SHP77 (cell line): ENCODE measurements around the gene SCAP.
"Not testable (repeated sequence)": the region's sequence is repeated elsewhere in the genome, so short reads cannot be mapped to it uniquely, and the experiment has no call there.

ENCODE experiments used
- DNase-seq, 2 experiments: peaks; one replicate each; lab custom pipeline; 2025; lab: John Stamatoyannopoulos, UW

The SCAP gene

DNA sequence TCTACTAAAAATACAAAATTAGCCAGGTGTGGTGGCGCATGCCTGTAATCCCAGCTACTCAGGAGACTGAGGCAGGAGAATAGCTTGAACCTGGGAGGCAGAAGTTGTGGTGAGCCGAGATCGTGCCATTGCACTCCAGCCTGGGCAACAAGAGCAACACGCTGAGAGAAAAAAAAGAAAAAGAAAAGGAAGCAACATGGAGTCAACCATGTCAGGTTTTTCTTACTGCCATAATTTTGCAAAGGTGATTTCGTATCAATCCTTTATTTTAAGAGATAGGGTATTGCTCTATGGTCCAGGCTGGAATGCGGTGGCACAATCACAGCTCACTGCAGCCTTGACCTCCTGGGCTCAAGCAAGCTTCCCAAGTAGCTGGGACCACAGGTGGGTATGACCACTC is 4.5 kb upstream of the SCAP start:
- DNase-seq = not testable (repeated sequence)

DNA sequence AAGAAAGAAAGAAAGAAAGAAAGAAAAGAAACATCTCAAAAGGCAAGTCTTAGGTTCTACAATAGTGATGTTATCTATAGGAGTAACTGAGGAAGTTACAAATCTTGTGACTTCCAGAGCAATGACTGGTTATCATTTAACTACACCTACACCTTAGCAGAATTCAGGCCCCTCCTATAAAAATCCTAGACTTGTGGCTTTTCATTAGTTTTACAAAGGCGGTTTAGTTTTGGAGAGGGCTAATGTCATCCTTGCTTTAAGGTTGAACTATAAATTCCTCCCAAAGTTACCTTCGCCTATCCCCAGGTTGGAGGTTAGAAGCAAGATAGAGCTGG is 4.1 kb upstream of the SCAP start:
- DNase-seq = no peak

DNA sequence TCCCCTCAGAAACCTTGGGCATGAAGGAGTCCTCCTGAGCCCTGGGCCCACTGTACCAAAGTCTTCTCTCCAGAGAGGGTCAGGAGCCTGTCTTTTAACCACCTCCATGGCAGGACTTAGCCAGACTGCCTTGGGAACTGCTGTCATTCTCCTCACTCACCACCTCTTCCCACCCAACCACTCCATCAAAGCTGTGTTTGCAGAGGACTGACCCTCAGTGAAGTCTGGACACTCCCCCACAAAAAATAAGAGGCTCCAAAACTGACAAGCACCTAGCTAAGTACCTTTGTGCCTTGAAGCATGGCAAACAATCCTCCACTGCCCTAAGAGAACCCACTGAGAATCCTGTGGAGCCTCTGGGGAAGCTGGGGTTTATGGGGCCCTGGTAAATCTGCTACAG is 2.3 kb upstream of the SCAP start:
- no peak for DNase-seq

DNA sequence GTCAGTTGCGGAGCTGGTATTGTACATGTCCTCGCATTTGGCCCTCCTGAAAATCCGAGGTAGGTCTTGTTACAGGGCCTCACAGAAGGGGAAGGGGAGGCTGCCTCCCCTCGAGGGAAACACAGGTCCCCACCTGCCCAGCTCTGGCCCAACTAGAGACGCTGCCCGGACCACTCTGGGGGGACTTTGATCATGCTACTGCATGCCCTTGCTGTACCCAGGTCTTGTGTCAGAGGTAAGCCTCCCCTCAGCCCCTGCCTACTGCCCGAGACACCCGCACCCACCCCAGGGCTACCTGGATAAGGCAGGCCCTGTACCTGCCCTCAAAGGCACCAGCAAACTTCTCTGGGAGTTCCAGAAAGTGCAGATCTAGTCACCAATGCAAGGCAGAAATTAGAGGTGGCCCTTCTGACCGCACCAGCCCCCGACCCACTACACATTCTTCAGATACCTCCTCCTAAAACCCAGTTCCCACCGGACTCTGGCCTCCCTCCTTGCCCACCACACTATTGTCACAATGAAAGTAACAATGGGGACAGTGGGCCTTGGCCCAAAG is 981 bp upstream of the SCAP start:
- DNase-seq = peak in 1 of 2 experiments; percentile 1

DNA sequence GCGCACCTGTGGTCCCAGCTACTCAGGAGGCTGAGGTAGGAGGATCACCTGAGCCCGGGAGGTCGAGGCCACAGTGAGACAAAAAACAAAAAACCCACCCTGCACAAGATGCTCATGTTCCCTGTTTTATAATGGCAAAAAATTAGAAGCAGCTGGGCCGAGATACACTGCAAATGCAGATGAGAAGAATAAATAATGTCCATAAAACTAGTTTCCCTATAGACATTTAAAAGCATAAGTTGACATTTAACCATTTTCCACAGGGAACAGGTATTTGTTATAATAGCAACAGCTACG is 537 bp upstream of the SCAP start:
- DNase-seq = no peak

DNA sequence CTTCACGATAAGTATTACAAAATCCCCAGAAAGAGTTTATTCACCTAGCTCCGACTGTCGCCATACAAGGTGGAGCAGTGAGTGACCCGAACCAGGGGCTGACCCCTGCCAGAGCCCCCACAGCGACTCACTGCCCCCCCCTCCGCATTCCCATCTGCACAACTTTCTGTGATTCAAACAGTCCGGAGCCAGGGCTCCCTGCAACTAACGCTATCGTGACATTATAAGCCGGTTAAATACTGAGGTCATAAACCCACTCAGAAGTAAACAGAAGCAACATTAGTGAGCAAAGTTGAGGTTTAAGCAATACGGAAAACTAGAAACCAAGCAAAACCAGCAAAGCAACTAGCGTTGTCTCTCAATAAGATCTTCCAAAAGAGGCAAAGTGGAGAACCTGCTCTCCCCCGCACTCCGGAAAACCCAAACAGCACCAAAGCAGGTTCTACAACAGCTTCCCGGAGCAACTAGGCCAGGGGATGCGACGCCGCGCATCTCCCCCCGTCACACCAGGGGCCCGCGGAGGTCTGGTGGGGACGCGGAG is 642 bp downstream of the SCAP start:
- DNase-seq = no peak

DNA sequence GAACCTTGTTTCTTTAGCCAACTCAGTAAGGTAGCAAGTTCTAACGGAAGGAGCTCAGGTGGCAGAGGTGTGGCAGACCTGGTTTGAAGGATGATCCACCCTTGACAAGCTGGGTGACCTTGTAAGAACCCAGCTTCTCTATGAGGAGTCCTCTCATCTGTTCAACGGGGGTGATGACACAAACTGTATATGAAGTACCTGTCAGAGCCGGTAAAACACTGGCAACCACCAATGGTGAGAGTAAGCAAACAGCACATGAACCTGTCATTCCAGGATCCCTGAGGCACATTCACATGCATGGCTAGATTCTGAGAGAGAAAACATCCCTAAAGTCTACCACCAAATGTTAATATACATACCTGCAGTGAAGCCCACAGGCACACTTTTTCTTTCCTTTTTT is 2.4 kb downstream of the SCAP start:
- DNase-seq = no peak

DNA sequence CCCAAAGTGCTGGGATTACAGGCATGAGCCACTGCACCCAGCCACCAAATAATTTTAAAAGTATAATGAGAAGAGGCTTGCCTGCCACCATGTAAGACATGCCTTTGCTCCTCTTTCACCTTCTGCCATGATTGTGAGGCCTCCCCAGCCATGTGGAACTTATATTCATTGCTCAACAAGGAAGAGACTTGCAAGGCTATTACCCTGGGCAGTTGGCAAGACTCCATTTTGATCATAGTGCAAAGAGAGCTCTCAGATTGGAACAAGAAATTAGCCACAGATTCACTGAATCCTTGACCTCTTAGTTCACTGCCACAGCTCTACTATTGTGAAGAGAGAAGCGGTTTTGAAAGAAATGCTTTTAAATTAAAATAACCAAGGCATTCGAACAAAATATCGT is 6.1 kb downstream of the SCAP start:
- DNase-seq = no peak

DNA sequence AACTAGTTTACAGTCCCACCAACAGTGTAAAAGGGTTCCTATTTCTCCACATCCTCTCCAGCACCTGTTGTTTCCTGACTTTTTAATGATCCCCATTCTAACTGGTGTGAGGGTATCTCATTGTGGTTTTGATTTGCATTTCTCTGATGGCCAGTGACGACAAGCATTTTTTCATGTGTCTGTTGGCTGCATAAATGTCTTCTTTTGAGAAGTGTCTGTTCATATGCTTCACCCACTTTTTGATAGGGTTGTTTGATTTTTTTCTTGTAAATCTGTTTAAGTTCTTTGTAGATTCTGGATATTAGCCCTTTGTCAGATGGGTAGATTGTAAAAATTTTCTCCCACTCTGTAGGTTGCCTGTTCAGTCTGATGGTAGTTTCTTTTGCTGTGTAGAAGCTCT is 7.4 kb downstream of the SCAP start:
- DNase-seq = not testable (repeated sequence)

DNA sequence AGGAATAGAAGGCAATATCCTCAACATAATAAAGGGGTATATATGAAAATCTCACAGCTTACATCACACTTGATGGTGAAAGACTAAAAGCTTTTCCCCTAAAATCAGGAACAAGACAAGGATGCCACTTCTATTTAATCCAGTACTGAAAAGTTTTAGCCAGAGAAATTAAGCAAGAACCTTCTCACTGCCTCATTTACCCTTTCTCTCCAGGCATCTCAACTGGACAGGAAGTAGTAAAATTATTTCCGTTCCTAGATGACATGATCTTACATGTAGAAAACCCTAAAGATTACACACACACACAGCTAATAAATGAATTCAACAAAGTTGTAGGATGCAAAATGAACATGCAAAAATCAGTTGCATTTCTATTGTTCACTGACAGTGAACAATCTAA is 11.2 kb downstream of the SCAP start:
- DNase-seq = no peak

DNA sequence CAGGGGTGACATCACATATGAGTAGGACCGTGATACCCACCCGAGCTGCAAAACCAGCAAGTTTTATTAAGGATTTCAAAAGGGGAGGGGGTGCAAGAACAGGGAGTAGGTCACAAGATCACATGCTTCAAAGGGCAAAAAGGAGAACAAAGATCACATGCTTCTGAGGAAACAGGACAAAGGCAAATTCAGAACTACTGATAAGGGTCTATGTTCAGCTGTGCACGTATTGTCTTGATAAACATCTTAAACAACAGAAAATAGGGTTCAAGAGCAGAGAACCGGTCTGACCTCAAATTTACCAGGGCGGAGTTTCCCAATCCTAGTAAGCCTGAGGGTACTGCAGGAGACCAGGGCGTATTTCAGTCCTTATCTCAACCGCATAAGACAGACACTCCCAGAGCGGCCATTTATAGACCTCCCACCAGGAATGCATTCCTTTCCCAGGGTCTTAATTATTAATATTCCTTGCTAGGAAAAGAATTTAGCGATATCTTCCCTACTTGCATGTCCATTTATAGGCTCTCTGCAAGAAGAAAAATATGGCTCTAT is 16.1 kb downstream of the SCAP start:
- DNase-seq = not testable (repeated sequence)

DNA sequence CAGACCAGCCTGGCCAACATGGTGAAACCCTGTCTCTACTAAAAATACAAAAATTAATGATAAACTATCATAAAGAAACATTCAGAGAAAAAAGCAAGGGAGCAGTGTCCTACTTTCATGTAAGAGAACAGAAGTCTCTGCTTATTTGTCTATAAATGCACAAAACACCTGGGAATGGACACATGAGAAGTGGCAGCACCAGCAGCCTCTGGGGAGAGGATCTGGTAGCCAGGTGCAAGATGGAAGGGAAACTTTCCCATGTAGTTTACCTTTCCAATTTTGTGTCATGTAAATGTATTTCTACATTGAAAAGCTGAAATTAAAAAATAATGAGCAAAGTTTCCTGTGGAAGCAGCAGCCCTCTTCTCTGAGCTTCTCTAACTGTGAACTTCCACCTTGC is 18.8 kb downstream of the SCAP start:
- DNase-seq = no peak

DNA sequence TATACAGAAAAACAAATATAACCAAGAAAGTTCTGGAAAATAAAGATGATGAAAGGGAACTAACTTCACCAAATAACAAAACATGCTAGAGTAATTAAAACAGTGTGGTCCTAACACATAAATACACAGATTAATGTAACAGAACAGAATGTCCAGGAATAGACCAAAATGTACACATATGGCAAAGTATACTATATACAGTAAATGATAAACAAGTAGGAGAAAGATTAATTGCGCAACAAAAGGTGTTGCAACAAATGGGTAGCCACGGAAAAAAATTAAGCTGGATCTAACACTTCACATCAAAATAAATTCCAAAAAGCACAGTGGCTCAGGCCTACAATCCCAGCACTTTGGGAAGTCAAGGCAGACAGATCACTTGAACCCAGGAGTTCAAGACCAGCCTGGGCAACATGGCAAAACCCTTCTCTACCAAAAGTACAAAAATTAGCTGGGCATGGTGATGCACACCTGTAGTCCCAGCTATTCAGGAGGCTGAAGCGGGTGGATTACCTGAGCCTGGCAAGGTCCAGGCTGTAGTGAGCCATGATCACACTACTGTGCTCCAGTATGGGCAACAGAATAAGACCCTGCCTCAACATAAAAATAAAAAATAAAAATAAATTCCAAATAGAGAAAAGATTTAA is 19.8 kb downstream of the SCAP start:
- no peak for DNase-seq

DNA sequence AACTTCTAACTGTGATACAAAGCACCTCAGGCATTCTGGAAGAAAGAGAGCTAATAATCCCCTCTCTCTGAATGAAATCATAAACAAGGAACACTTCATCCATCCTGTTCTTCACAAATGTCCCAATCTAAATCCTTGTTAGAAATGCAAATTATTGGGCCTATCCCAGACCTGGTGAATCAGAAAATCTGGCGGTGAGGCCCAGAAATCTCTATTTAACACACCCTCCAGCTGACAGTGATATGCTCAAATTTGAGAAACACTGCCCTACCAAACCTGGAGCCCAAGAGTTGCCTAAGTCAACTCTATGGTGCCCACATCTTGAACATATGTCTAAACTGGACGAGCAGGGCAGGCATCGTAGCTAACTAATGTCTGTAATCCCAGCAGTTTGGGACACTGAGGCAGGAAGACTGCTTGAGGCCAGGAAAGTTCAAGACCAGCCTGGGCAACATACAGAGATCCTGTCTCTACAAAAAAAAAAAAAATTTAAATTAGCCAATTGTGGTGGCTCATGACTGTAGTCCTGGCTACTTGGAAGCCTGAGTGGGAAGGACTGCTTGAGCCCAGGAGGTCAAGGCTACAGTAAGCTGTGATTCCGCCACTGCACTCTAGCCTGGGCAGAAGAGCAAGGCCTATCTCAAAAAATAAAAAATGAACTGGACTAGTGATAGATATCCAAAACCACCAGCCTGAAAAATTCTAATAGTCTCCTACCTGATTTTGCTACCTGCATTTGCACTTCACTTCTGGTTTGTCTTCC is 23.1 kb downstream of the SCAP start:
- no peak for DNase-seq

DNA sequence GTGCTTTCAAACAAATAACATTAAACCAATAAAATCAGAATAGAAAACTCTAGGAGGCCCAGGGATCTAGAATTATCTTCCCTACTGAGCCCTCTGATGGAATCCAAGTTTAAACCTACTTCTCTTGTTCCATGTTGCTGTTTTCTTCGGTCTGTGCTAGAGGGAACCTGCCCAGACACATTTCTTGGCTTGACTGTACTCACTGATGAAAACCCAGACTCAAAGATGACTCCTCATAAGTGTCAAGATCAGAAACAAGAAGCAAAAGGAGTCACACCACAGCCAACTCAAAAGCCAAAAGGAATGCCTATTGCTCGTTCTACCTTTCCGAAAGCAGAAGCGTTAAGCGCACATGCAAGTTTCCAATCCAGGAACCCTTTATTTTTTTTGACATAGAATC is 31.6 kb downstream of the SCAP start:
- no peak for DNase-seq

DNA sequence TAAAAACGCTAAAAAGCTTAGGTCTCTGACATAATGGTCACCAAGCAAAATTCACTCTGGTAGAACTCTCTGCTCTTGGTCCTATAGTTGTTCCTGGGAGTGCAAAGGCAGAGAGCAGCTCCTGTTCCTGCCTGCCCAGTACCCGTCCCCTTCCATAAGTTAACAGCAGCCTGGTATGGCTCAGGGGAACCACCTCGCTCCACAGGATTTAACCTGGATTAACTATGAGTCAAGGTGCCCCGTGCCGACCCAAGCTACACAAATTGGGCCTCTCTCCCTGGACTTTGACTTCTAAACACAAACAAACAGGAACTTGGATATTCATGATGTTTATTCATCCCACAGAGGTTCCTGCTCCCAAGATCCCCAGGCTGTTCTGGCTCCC is 32.1 kb downstream of the SCAP start:
- no peak for DNase-seq

DNA sequence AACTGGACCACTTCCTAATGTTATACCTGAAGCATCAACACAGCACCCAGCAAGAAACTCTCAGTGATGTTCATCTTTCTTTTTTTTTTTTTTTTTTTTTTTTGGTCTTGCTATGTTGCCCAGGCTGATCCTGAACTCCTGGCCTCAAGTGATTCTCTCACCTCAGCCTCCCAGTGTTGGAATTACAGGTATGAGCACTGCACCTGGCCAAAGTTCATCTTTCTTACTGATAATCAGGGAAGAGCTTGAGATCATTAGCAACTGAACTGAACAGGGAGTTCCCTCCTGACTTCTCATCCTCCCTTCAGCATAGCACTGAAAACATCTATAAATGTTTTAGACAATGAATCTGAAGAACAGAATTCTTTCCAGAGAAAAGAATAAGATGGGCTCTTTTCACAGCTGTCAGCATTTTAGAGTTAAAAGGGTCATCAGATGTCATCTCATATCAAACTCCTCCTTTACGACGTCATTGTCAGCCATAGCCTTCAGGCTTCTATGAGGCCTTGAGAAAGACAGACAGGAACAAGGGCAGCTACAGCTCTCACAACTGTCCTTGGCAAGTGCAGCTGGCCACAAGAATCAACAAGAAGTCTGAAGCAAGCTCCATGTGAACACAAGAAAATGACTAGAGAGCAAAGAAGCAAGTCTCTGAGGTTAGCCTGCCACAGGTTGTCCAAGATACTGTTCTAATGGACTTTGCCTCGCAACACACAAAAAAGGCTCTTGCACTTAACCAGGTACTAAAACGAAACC is 33.8 kb downstream of the SCAP start:
- no peak for DNase-seq

DNA sequence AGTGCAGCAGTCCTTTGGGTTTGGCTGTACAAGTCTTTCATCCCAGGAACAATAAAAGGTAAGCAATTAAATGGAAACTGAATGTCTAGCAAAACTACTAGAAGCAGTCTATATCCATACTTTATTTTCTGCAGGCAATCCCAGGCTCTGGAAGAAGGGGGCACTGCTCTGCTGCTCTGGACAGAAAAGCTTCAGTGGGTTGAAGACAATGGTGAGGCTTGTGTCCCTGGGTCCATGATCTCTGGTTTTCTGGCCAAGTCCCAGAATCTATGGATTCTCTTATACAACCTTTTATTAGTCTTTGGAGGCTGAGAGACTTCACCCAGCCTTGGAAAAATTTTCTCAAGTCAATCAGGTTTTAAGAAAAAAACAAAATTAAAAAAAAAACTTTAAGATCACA is 35.6 kb downstream of the SCAP start:
- no peak for DNase-seq

DNA sequence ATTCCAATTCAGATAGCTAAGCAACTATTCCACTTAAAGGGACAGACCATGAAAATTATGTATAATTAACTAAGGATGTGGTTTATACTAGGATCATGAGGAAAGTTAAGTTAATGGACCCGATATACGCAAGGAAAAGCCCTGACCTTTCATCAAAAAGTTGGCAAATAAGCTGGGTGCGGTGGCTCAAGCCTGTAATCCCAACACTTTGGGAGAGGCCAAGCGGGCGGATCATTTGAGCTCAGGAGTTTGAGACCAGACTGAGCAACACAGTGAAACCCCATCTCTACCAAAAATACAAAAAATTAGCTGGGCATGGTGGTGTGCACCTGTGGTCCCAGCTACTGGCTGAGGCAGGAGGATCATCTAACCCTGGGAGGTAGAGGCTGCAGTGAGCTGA is 39.6 kb downstream of the SCAP start:
- no peak for DNase-seq

DNA sequence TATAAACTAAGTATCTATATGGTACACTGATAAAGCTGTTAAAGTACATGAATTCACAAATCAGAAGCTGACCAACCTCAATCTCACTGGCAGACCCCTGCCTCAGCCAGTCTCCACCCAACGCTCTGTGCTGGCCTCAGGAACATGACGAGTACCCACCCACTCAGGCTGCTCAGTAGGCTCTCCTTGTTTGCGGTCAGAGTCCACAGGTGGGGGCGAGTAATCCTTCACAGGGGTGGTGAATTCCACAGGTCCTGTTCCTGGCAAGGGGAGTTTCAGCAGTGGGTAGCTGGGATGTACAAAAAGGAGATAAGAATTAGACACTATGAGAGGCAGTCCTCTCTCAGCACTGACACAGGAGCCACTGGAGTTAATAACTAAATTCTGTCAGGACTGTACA is 40.9 kb downstream of the SCAP start:
- no peak for DNase-seq

DNA sequence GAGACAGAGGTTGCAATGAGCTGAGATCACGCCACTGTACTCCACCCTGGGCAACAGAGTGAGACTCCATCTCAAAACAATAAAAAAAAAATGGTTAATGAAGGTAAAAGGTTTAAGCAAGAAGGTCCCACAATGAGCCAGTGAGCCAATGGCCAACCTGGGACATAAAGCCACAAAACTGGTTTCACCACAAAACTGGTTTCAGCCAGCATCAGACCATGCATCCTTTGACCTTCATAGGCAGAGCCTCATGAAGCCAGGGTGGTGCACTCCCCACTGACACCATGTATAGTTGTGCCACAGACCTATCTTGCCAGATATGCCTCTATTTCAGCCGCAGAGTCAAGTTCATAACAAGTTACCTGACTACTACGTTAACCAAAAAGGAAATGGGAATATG is 41.9 kb downstream of the SCAP start:
- DNase-seq = no peak

DNA sequence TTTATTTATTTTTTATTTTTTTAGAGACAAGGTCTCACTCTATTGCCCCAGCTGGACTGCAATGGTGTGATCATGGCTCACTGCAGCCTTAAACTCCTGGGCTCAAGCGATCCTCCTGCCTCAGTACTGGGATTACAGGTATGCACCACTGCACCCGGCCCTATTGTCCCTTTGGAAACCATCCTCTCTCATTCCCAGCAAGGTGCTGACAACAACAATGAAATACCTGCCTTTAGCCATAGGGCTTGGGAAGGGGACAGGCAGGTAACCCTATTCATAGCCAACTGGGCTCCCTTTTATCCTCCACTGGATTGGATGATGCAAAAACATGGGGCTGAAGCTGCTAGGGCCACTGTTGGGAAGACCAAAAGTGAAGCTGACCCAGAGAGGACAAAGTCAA is 43.1 kb downstream of the SCAP start:
- no peak for DNase-seq

DNA sequence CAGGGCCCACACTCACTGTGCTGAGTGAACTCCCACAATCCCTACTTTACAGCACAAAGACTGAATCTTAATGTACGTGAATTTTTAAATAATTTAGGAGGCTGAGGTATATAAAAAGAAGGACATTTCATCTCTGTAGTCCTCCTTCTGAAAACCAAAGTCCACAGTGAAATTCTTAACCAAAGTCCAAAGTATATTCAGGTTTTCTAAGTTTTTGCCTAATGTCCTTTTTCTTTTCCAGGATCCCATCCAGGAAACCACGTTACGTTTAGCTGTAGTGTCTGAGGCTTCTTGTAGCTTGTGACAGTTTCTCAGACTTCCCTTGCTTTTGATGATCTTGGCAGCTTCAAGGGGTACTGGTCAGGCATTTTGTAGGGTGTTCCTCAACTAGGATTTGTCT is 44.5 kb downstream of the SCAP start:
- DNase-seq = no peak
